Measurements from ENCODE around the gene UBXN10. TPM values are rescaled to one million over a fixed set of nuclear protein-coding genes. Genes with fewer than 3 reads are reported as not detected.

Gene UBXN10
- total RNA-seq, 1 donor from 2014 or later: 0.49 TPM

GRCh38 chr1:20210736-20211460 lies 25.0 kb downstream of the UBXN10 start:
- Histone ChIP-seq H3K4me3 (no peak overlapping the region), H3K9me3 (no peaks in the 10 kb centered on the region), H3K36me3 (no peaks in the 10 kb centered on the region), H3K27ac (no peak overlapping the region), H3K4me1 (peaks cover 10% of the 10 kb centered on the region), H3K27me3 (no peaks in the 10 kb centered on the region)
- intact Hi-C loops (cut with DNase I): no loop called here
- no peak for DNase-seq (ENCODE audit: extremely low spot score in 2 of 2)
- TF ChIP-seq POLR2A (IDR thresholded peaks at IDR 0.05) (no peak), CTCF (IDR thresholded peaks at IDR 0.05) (no peak), POLR2AphosphoS5 (IDR thresholded peaks at IDR 0.05; ENCODE audit: insufficient read depth in 1 of 2, low read depth in 1 of 2) (no peak)

GRCh38 chr1:20211511-20211931 lies 25.6 kb downstream of the UBXN10 start:
- DNase-seq (ENCODE audit: extremely low spot score in 2 of 2): no peak

GRCh38 chr1:20212085-20212684 lies 26.3 kb downstream of the UBXN10 start:
- no peaks in the 10 kb centered on the region for H3K9me3 ChIP-seq

More at GRCh38 chr1:20211511-20211931, 25.6 kb downstream of the UBXN10 start:
- Histone ChIP-seq H3K36me3 (no peaks in the 10 kb centered on the region), H3K4me3 (no peak overlapping the region), H3K4me1 (peaks cover 10% of the 10 kb centered on the region), H3K27me3 (no peaks in the 10 kb centered on the region), H3K27ac (no peak overlapping the region), H3K9me3 (no peaks in the 10 kb centered on the region)
- TF ChIP-seq CTCF (IDR thresholded peaks at IDR 0.05): no peak
- no peak for TF ChIP-seq POLR2A (IDR thresholded peaks at IDR 0.05)
- TF ChIP-seq POLR2AphosphoS5 (IDR thresholded peaks at IDR 0.05; ENCODE audit: insufficient read depth in 1 of 2, low read depth in 1 of 2): no peak
- intact Hi-C loops (cut with DNase I): no loop called here

GRCh38 chr1:20212685-20213331 lies 26.9 kb downstream of the UBXN10 start:
- no peaks in the 10 kb centered on the region for H3K36me3 ChIP-seq
- intact Hi-C loops (cut with DNase I): no loop called here
- no peak for DNase-seq (ENCODE audit: extremely low spot score in 2 of 2)
- H3K27ac ChIP-seq: no peak overlapping the region
- no peak for TF ChIP-seq POLR2AphosphoS5 (IDR thresholded peaks at IDR 0.05; ENCODE audit: insufficient read depth in 1 of 2, low read depth in 1 of 2)
- TF ChIP-seq CTCF (IDR thresholded peaks at IDR 0.05): peak; percentile 25 to 69 (median 46)
- TF ChIP-seq POLR2A (IDR thresholded peaks at IDR 0.05): no peak
- H3K4me1 ChIP-seq: peaks cover 10% of the 10 kb centered on the region
- H3K9me3 ChIP-seq: no peaks in the 10 kb centered on the region
- no peaks in the 10 kb centered on the region for H3K27me3 ChIP-seq
- no peak overlapping the region for H3K4me3 ChIP-seq

More at GRCh38 chr1:20212085-20212684, 26.3 kb downstream of the UBXN10 start:
- Histone ChIP-seq H3K27me3 (no peaks in the 10 kb centered on the region), H3K4me1 (peaks cover 10% of the 10 kb centered on the region), H3K27ac (no peak overlapping the region), H3K36me3 (no peaks in the 10 kb centered on the region), H3K4me3 (no peak overlapping the region)
- no peak for DNase-seq (ENCODE audit: extremely low spot score in 2 of 2)
- intact Hi-C loops (cut with DNase I): no loop called here
- TF ChIP-seq POLR2A (IDR thresholded peaks at IDR 0.05) (no peak), CTCF (IDR thresholded peaks at IDR 0.05) (no peak), POLR2AphosphoS5 (IDR thresholded peaks at IDR 0.05; ENCODE audit: insufficient read depth in 1 of 2, low read depth in 1 of 2) (no peak)

Data from vagina (tissue), 2 donors.